HepG2 (cell line): ENCODE measurements around the gene SPTAN1. TPM values are rescaled to one million over a fixed set of nuclear protein-coding genes. Genes with fewer than 3 reads are reported as not detected.

Source experiments
- ATAC-seq: fragments of 200-7000 bp; cut with Tn5 transposase; 3 replicates; pipeline ENCODE4 v1.9.1; 2020; ENCODE audit warnings: mild to moderate bottlenecking, moderate library complexity
- BruUV-seq: library from RNA; stranded (reverse); fragments of 400-500 nt; replicated peaks from 2 replicates; lab custom pipeline; 2021; lab: Mats Ljungman, UMichigan
- CTCF ChIA-PET: fragments of 300-600 bp; formaldehyde crosslinking; extraction: SDS; loops from one replicate; lab custom pipeline; 2021; ENCODE audit warnings: low total read pairs, inconsistent platforms, low intra/inter-chr PET ratio; lab: Yijun Ruan, JAX
- POLR2A ChIA-PET: fragments of 350-600 bp; sonication (Branson Sonifier 250); formaldehyde crosslinking; loops from one replicate; lab custom pipeline; 2020; ENCODE audit warnings: antibody characterized with exemption, inconsistent platforms; lab: Yijun Ruan, JAX
- DNase-seq: peaks from one replicate; pipeline ENCODE4 v3.0.0-alpha.2; 2015; ENCODE audit warnings: low spot score
- FAIRE-seq: peaks from 3 replicates; lab custom pipeline; 2011; peaks lifted over from hg19 to GRCh38; lab: Jason Lieb, UNC
- H2AFZ ChIP-seq: one replicate; pipeline ENCODE4 v1.6.1; 2011; ENCODE audit warnings: low read length, inconsistent platforms
- H3K27ac ChIP-seq: fragments of 300-600 bp; 3 replicates; pipeline ENCODE4 v1.8.0; 2011; ENCODE audit warnings: mixed run types, mild to moderate bottlenecking, mixed read lengths, low read length, inconsistent platforms; ENCODE audit not compliant: insufficient read depth; ENCODE audit errors: extremely low read length
- H3K27me3 ChIP-seq, 2 experiments: fragments of 200-600 bp in 1 of 2; 2 replicates in 1 of 2; 3 replicates in 1 of 2; pipeline versions ENCODE4 v1.6.0 to v1.8.0; 2011; ENCODE audit warnings: low read length in 2 of 2, mild to moderate bottlenecking in 2 of 2, moderate library complexity in 2 of 2, inconsistent platforms in 1 of 2; ENCODE audit not compliant: insufficient read depth in 2 of 2, control insufficient read depth in 1 of 2
- H3K36me3 ChIP-seq, 2 experiments: fragments of 200-600 bp in 1 of 2; replicated peaks in 1 of 2; 2 replicates in 1 of 2; 3 replicates in 1 of 2; pipeline versions ENCODE4 v1.5.1 to v1.8.0; 2011; ENCODE audit warnings: low read length in 2 of 2, inconsistent platforms in 1 of 2; ENCODE audit not compliant: insufficient read depth in 2 of 2, control insufficient read depth in 1 of 2
- H3K4me1 ChIP-seq: 2 replicates; pipeline ENCODE4 v1.5.1; 2012; ENCODE audit warnings: low read length, inconsistent platforms; ENCODE audit not compliant: insufficient read depth
- H3K4me2 ChIP-seq: 2 replicates; pipeline ENCODE4 v1.6.0; 2011; ENCODE audit warnings: low read depth, low read length, inconsistent platforms
- H3K4me3 ChIP-seq, 3 experiments: fragments of 200-600 bp in 1 of 3; sonication (generic), shearing (Covaris generic) in 1 of 3; replicated peaks in 1 of 3; 2 replicates each; pipeline ENCODE4 v1.5.1; 2011 to 2016; ENCODE audit warnings: low read length in 3 of 3, inconsistent platforms in 2 of 3, low read depth in 2 of 3, mild to moderate bottlenecking in 2 of 3, control low read depth in 1 of 3, mixed read lengths in 1 of 3; ENCODE audit not compliant: insufficient read depth in 1 of 3
- H3K79me2 ChIP-seq: one replicate; pipeline ENCODE4 v1.6.1; 2011; ENCODE audit warnings: low read length, inconsistent platforms; ENCODE audit not compliant: insufficient read depth
- H3K9ac ChIP-seq: 2 replicates; pipeline ENCODE4 v1.6.0; 2011; ENCODE audit warnings: mild to moderate bottlenecking, low read depth, low read length, inconsistent platforms; ENCODE audit not compliant: insufficient read depth
- H3K9me3 ChIP-seq: 2 replicates; pipeline ENCODE4 v1.5.1; 2012; ENCODE audit warnings: mild to moderate bottlenecking, low read length
- H4K20me1 ChIP-seq: 2 replicates; pipeline ENCODE4 v1.6.0; 2011; ENCODE audit warnings: inconsistent platforms, mild to moderate bottlenecking, low read length, moderate library complexity; ENCODE audit not compliant: insufficient read depth
- ATF7-NPFF ChIP-seq: sonication (generic); formaldehyde crosslinking; IDR thresholded peaks from 2 replicates; pipeline ENCODE4 v1.8.1; 2023; ENCODE audit warnings: mild to moderate bottlenecking, low read depth, missing genetic modification reagents, moderate library complexity
- CAMTA2 ChIP-seq: sonication (generic); formaldehyde crosslinking; IDR thresholded peaks from 2 replicates; pipeline ENCODE4 v1.4.0; 2020; ENCODE audit warnings: mild to moderate bottlenecking, missing genetic modification reagents, borderline replicate concordance
- KDM4B ChIP-seq: sonication (generic); formaldehyde crosslinking; IDR thresholded peaks from 2 replicates; pipeline ENCODE4 v1.4.0; 2020; ENCODE audit warnings: missing genetic modification reagents
- PHF21A ChIP-seq: sonication (generic); formaldehyde crosslinking; IDR thresholded peaks from 2 replicates; pipeline ENCODE4 v1.5.0; 2020; ENCODE audit warnings: mild to moderate bottlenecking, missing genetic modification reagents
- RFXAP ChIP-seq: sonication (generic); formaldehyde crosslinking; IDR thresholded peaks from 2 replicates; pipeline ENCODE4 v1.4.0; 2020; ENCODE audit warnings: missing genetic modification reagents, borderline replicate concordance
- SOX6 ChIP-seq, 2 experiments: fragments of 450-650 bp in 1 of 2; sonication (generic) in 1 of 2; formaldehyde crosslinking in 1 of 2; IDR thresholded peaks; 2 replicates each; pipeline versions ENCODE4 v1.4.0 to v1.6.1; 2017 to 2020; ENCODE audit warnings: antibody characterized with exemption in 1 of 2, mild to moderate bottlenecking in 1 of 2, missing genetic modification reagents in 1 of 2
- ZNF121 ChIP-seq: sonication (generic); formaldehyde crosslinking; IDR thresholded peaks from 2 replicates; pipeline ENCODE4 v1.5.0; 2020; ENCODE audit warnings: mild to moderate bottlenecking, missing genetic modification reagents
- ZNF441 ChIP-seq: sonication (generic); formaldehyde crosslinking; IDR thresholded peaks from 2 replicates; pipeline ENCODE4 v1.7.0; 2021; ENCODE audit warnings: missing genetic modification reagents, borderline replicate concordance
- ZNF776 ChIP-seq: sonication (generic); formaldehyde crosslinking; IDR thresholded peaks from 2 replicates; pipeline ENCODE4 v1.4.0; 2020; ENCODE audit warnings: mild to moderate bottlenecking, missing genetic modification reagents
- WGBS: methylation state at CpG from one replicate; pipeline ENCODE4 v1.1.6; 2017; ENCODE audit warnings: low lambda C conversion rate; 5-methylcytosine and 5-hydroxymethylcytosine counted together
- in situ Hi-C: cut with HindIII; loops from 2 replicates; pipeline ENCODE4 v1.10.0; 2017; ENCODE audit warnings: low pct_unique_long_range_greater_than_20kb; ENCODE audit not compliant: extremely low pct_ligation_motif_present
- intact Hi-C: fragments of 100-400 bp; cut with micrococcal nuclease; formaldehyde crosslinking; loops from one replicate; pipeline ENCODE4 v1.10.0; 2022; ENCODE audit not compliant: unreplicated experiment
- polyA plus RNA-seq, 8 experiments: library from polyadenylated mRNA; depleted of rRNA in 3 of 8; stranded (reverse) in 7 of 8; unstranded in 1 of 8; fragments of >200 nt; fragmentation: Illumina TruSeq in 4 of 8; extraction: Trizol in 4 of 8; gene quantifications; 2 replicates each; pipeline versions ENCODE4 v1.2.1 to v1.2.3, GENCODE V29; 2011 to 2016; ENCODE audit warnings: low read depth in 4 of 8, missing spikeins in 1 of 8, mixed read lengths in 1 of 8; ENCODE audit not compliant: insufficient read depth in 1 of 8
- total RNA-seq, 5 experiments: library from RNA; depleted of rRNA; stranded (reverse); fragments of >200 nt; fragmentation: Illumina TruSeq; extraction: Trizol; gene quantifications; 2 replicates each; pipeline ENCODE4 v1.2.3, GENCODE V29; 2016; ENCODE audit warnings: low read depth in 1 of 5
- TF ChIP-seq, protein P1 (sequence below): sonication (generic); formaldehyde crosslinking; IDR thresholded peaks from 2 replicates; pipeline ENCODE4 v1.4.0; 2020; ENCODE audit warnings: missing genetic modification reagents; ENCODE audit errors: not compliant biosample characterization
- TF ChIP-seq, protein P2 (sequence below): IDR thresholded peaks from 2 replicates; pipeline ENCODE4 v1.6.1; 2016

Gene SPTAN1
- total and polyA plus RNA-seq, 2 of the 13 experiments (the other 11 are each of a cell fraction or from before 2014, with no cell fraction given): 106 to 111 TPM

DNA sequence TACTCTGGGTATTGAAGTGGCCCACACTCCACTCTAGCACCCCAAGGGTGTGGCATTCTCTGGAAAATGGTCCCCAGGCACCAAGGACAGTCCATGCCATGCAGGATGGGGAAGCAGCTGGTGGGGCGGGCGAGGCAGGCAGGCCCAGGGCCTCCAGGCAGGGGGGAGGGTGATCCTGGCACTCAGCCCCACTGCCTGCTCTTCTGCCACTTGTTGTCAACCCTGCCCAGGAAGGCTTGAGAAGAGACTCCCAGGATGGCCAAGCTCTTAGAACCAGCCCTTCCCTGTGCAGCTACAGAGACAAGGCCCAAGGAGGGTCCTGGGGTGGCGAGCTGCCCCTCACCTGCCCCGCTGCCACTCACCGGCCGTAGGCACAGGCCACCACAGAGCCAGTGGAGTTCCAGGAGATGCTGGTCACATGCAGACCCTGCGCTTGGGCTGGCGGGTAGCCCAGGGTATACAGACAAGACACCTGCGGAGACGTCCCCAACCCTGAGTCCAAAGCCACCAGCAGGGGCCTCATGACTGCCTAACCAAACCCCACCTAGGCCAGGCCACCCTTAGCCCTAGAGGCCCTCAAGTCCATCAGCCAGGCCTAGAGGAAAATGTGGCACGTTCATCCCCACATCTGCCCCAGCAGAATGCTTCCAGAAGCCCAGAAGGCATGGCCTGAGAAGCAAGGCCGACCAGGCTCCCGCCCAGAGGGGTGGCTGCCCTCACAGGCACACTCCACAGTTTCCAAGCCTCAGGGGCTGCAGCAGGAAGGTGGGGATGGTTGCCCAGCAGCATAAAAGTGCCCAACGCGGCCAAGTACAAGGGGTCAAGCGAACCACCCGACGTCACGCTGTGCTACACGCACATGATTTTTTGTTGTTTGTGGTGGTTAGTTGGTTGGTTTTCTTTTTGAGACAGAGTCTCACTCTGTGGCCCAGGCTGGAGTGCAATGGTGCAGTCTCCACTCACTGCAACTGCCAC lies 84.5 kb downstream of the SPTAN1 start:
- Histone ChIP-seq H3K4me1 (peaks cover 21% of the 10 kb centered on the region), H3K36me3 (peaks cover 13 to 34% of the 10 kb centered on the region in 2 experiments; a peak in 4 of 5 replicates), H4K20me1 (no peaks in the 10 kb centered on the region), H2AFZ (no peak overlapping the region), H3K4me2 (peak overlapping the region; percentile 84), H3K4me3 (peak overlapping the region in 2 of 3 experiments; percentile 60 to 73; a peak in 2 of 6 replicates), H3K79me2 (no peaks in the 10 kb centered on the region), H3K27me3 (no peaks in the 10 kb centered on the region), H3K9me3 (no peaks in the 10 kb centered on the region), H3K9ac (peak overlapping the region; percentile 66), H3K27ac (peak overlapping the region; percentile 85)
- ChIA-PET CTCF (no interaction called here), POLR2A (interaction anchor here (0.6 to 2.3 kb wide), 19 partner anchors 11 to 286 kb away, joined by 3 to 33 read pairs (median 6); partner anchors contain the start of genes DYNC2I2, ENDOG, SET and ZDHHC12)
- ATAC-seq: no peak
- 93% methylated on average over 8 of the region's 20 CpGs for WGBS
- no peak for DNase-seq
- intact Hi-C loops: loop anchor here (2.0 to 5.0 kb wide), 3 partner anchors 50 to 84 kb away; partner anchors contain the start of genes PKN3, SET and SPTAN1
- TF ChIP-seq RFXAP (CRISPR knock-in tag) (no peak), CAMTA2 (CRISPR knock-in tag) (0 out of 2 replicates have a peak, but pooled peaks have one; percentile 35), ZNF776 (CRISPR knock-in tag) (0 out of 2 replicates have a peak, but pooled peaks have one; percentile 31), ZNF441 (no peak), SOX6 (IDR thresholded peaks at IDR 0.05) (no peak), SOX6 (CRISPR knock-in tag; IDR thresholded peaks at IDR 0.05) (no peak), PHF21A (CRISPR knock-in tag) (no peak), ZNF121 (no peak), KDM4B (no peak), ATF7-NPFF (peak; percentile 24; the same call in 1 of the 2 replicates)
- TF ChIP-seq, protein P1, sequence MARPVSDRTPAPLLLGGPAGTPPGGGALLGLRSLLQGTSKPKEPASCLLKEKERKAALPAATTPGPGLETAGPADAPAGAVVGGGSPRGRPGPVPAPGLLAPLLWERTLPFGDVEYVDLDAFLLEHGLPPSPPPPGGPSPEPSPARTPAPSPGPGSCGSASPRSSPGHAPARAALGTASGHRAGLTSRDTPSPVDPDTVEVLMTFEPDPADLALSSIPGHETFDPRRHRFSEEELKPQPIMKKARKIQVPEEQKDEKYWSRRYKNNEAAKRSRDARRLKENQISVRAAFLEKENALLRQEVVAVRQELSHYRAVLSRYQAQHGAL: no peak
- TF ChIP-seq, protein P2, sequence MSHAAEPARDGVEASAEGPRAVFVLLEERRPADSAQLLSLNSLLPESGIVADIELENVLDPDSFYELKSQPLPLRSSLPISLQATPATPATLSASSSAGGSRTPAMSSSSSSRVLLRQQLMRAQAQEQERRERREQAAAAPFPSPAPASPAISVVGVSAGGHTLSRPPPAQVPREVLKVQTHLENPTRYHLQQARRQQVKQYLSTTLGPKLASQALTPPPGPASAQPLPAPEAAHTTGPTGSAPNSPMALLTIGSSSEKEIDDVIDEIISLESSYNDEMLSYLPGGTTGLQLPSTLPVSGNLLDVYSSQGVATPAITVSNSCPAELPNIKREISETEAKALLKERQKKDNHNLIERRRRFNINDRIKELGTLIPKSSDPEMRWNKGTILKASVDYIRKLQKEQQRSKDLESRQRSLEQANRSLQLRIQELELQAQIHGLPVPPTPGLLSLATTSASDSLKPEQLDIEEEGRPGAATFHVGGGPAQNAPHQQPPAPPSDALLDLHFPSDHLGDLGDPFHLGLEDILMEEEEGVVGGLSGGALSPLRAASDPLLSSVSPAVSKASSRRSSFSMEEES (CRISPR knock-in tag): no peak
- no TSS peak for BruUV-seq
- in situ Hi-C loops: no loop called here
- no peak for FAIRE-seq
